Measurements from ENCODE around the gene KCND3.

DNA sequence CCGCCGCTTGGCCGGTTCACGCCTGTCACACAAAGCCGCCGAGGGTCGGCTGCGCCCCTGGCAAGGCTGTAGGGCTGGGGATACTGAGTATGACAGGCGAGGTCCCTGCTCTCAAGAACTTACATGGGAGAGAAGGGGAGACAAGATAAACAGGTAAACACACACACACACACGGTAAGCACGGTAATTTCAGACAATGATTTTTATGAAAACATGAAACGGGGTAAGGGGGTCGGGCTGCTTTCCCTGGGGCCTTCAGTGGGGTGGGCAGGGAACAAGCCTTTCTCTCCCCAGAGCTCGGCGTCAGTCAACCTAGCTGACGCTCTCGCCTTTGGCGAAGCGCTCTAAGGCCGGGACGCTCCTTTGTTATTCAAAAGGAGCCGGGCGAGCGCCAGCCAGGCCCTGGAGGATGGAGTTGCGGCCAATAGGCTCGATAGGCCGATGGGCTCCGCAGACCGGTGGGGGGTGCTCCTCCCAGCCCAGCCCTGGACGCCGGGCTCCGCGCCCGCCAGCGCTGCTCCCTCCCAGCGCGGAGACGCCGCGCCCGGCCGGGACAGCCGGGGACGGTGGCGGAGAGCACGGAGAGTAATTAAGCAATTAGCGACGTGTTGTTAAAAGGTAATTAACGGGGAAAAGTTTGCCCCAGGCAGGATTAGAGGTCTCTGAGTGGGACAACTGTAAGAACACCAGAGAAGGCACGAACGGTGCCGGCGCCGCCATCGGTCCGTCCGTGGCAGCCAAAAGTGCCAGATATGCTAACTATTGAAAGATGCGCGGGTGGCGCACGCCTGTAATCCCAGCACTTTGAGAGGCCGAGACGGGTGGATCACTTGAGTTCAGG is 249.3 kb downstream of the KCND3 start:
- TF ChIP-seq BCL11A (tag by site-specific recombination; IDR thresholded peaks at IDR 0.05; ENCODE audit: low read depth): no peak
- TF ChIP-seq, protein P1, sequence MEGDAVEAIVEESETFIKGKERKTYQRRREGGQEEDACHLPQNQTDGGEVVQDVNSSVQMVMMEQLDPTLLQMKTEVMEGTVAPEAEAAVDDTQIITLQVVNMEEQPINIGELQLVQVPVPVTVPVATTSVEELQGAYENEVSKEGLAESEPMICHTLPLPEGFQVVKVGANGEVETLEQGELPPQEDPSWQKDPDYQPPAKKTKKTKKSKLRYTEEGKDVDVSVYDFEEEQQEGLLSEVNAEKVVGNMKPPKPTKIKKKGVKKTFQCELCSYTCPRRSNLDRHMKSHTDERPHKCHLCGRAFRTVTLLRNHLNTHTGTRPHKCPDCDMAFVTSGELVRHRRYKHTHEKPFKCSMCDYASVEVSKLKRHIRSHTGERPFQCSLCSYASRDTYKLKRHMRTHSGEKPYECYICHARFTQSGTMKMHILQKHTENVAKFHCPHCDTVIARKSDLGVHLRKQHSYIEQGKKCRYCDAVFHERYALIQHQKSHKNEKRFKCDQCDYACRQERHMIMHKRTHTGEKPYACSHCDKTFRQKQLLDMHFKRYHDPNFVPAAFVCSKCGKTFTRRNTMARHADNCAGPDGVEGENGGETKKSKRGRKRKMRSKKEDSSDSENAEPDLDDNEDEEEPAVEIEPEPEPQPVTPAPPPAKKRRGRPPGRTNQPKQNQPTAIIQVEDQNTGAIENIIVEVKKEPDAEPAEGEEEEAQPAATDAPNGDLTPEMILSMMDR (tag by site-specific recombination; IDR thresholded peaks at IDR 0.05): peak; percentile 19; the same call in 1 of the 2 replicates
- TF ChIP-seq TCF7L2 (IDR thresholded peaks at IDR 0.05; ENCODE audit: borderline replicate concordance, low read depth, low read length): no peak
- TF ChIP-seq KLF10 (tag by site-specific recombination; IDR thresholded peaks at IDR 0.05): no peak
- TF ChIP-seq ZNF37A (tag by site-specific recombination; IDR thresholded peaks at IDR 0.05): no peak
- TF ChIP-seq SETDB1 (IDR thresholded peaks at IDR 0.05; ENCODE audit: insufficient read length, low read length): no peak
- no peak for TF ChIP-seq ZNF239 (tag by site-specific recombination; IDR thresholded peaks at IDR 0.05)
- TF ChIP-seq ZNF426 (tag by site-specific recombination; IDR thresholded peaks at IDR 0.05): no peak
- TF ChIP-seq PRDM1 (tag by site-specific recombination; IDR thresholded peaks at IDR 0.05): no peak
